GM19240 (cell line): ENCODE measurements around the gene ADAP1.
"Not testable (repeated sequence)": the region's sequence is repeated elsewhere in the genome, so short reads cannot be mapped to it uniquely, and the experiment has no call there.

ENCODE experiments used
- DNase-seq: peaks from one replicate; pipeline ENCODE4 v3.0.0; 2011; ENCODE audit warnings: low spot score; ENCODE audit not compliant: insufficient read length

Gene ADAP1

DNA sequence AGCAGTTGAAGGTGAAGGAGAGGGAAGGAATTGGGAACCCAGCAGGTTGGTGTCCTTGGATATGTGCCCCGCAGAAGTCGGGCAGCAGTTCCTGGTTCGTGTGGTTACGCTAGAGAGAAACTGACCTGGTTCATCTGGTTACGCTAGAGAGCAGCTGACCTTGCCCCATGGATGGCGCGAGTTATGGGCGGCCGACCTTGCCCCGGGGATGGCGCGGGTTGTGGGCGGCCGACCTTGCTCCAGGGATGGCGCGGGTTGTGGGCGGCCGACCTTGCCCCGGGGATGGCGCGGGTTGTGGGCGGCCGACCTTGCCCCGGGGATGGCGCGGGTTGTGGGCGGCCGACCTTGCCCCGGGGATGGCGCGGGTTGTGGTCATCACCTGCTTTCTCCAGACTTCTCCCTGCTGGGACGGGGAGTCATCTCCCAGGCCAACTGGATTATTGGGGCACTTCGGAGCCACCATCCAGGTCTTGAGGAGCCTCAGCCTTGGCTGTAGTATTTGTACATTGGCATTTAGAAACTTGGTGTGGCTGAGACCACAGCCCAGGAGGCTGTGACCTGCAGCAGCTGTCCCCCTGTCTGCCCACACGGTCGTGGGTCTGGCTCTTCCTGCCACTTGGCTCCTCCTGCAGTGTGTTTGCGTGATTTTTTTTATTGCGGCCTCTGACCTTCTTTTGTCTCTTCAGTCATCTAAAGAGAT is 72.0 kb downstream of the ADAP1 start:
- DNase-seq = no peak

DNA sequence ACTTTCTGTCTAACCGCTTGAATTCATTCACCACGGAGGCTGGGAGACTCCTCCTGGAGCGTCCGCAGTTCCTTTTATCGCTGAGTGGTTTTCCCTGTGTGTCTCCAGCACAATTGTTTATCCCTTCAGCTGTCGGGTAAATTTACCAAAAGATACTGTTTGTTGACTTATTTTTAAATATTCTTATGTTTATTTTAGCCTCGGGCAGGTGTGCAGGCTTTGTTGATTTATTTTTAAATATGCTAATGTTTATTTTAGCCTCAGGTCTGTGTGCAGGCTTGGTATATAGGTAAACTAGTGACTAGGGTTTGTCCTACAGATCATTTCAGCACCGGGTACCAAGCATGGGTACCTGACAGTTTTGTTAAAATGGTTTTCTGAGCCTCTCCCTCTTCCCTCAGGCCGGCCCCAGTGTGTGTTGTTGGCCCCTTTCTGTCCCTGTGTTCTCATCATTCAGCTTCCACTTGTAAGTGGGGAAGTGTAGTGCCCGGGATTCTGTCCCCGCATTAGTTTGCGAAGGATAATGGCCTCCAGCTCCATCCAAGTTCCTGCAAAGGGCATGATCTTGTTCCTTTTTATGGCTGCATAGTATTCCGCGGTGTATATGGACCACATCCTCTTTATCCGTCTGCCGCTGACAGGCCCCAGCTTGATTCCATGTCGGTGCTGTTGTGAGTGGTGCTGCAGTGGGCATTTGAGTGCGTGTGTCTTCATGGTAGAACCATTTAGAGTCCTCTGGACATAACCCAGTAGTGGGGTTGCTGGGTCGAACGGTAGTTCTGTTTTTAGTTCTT is 72.8 kb downstream of the ADAP1 start:
- no peak for DNase-seq

DNA sequence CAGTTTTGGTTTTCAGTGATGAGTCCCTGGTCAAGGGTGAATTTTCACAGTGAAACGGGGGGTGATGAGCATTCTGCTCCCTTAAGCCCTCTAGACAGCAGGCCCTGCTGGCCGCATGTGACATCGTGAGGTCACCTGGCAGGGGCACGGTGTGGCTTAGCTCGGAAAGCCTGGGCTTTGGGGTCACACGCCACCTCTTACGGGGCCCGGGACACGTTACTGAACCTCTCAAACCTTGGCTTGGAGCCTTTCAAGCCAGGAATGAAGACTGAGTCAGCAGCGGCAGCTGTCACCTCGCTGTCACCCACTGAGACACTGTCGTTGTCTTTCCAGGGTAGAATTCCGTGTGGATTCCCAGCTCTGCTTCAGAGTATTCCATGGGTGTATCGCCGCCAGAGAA is 74.0 kb downstream of the ADAP1 start:
- DNase-seq = no peak

GRCh38 chr7:879706-880105 is 74.8 kb downstream of the ADAP1 start:
- no peak for DNase-seq

GRCh38 chr7:879093-879492 is 75.4 kb downstream of the ADAP1 start:
- no peak for DNase-seq

DNA sequence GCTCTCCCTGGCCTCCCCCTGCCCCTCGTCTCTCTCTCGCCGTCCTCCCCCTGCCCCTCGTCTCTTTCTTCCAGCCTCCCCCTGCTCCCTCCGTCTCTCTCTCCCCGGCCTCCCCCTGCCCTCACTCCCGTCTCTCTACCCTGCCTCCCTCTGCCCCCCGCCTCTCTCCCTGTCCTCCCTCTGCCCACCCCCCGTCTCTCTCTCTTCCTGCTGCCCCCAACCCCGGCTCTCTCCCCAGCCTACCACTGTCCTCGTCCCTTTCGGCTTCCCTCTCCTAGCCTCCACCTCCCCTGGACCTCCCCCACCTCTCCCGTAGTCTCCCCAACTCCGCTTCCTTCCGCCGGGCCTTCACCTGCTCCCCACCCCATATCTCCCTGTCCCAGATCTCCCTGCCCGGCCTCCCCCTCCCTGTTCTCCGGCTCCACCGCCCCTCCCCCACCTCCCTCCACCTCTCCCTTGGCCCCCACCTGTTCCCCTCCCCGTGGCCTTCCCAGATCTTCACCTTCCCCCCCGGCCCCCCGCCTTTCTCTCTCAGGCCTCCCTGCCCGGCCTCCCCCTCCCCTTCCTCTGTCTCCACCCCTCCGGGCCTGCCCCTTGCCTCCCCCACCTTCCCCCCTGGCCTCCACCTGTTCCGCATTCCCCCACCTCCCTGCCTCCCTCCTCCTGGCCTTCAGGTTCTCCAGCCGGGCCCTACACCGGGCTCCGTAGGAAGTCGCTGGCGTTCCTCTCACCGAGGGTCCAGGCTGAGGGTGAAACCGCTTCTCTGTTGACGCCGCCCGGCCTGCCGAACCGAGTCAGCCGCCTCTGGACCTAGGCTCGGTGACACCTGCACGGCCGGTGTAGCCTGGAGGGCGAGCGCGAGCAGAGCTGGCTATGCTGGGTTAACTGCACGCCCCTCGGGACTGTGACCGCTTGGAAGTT is 76.9 kb downstream of the ADAP1 start:
- no peak for DNase-seq

- no peak for DNase-seq
Measured at GRCh38 chr7:876972-877311, 77.5 kb downstream of the ADAP1 start.

DNA sequence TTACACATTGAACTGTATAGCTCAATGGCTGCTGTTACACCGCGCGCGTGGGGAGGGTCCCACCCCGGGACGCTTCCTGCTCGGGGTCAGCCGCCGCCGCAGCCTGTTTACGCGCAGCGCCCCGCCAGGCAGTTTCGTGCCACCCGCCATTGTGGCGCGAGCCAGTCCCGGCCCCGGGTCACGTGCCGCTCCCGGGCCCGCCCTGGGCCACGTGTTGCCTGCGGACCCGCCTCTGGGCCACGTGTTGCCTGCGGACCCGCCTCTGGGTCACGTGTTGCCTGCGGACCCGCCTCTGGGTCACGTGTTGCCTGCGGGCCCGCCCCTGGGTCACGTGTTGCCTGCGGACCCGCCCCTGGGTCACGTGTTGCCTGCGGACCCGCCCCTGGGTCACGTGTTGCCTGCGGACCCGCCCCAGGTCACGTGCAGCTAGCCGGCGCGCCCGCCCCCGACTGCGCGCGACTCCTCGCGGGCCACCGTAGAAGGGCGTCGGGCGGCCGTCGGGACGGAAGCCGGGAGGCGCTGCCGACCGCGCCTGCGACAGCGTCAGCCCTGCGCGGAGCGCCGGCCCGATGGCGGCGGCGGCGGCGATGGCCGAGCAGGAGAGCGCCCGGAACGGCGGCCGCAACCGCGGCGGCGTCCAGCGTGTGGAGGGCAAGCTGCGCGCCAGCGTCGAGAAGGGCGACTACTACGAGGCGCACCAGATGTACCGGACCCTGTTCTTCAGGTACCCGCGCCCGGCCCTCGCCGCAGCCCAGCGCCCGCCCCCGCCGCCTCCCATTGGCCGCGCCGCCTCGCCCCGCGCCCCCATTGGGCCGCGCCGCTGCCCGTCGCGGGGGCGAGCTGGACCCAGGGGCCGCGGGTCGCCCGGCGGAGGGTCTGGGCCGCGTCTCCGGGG is 78.2 kb downstream of the ADAP1 start, which contains the start of gene GET4:
Gene GET4, plus strand, starts transcription at position 478 of the 895 bp plus-strand sequence. Its CDS starts 92 bp downstream, at position 570.
- DNase-seq = peak; percentile 89

DNA sequence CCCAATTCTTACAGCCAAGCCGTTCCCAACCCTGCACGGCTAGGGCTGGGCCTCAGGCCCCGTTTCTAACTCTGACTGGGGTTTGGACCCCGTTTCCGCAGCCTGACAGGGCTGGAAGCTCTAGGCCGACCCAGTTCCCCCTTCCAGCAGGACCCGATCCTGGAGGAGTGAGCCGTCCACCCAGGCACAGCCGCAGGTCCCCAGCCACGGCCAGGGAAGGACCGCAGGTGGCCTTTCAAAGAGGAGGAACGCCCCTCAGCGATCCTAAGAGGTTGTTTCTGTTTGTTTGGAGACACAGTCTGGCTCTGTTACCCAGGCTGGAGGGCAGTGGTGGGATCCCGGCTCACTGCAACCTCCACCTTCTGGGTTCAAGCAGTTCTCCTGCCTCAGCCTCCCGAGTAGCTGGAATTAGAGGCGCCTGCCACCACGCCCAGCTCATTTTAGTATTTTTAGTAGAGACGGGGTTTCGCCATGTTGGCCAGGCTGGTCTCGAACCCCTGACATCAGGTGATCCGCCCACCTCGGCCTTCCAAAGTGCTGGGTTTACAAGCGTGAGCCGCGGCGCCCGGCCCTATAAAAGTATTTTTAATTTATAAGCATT is 78.9 kb downstream of the ADAP1 start:
- DNase-seq = no peak

GRCh38 chr7:875051-875450 is 79.4 kb downstream of the ADAP1 start:
- DNase-seq = no peak

DNA sequence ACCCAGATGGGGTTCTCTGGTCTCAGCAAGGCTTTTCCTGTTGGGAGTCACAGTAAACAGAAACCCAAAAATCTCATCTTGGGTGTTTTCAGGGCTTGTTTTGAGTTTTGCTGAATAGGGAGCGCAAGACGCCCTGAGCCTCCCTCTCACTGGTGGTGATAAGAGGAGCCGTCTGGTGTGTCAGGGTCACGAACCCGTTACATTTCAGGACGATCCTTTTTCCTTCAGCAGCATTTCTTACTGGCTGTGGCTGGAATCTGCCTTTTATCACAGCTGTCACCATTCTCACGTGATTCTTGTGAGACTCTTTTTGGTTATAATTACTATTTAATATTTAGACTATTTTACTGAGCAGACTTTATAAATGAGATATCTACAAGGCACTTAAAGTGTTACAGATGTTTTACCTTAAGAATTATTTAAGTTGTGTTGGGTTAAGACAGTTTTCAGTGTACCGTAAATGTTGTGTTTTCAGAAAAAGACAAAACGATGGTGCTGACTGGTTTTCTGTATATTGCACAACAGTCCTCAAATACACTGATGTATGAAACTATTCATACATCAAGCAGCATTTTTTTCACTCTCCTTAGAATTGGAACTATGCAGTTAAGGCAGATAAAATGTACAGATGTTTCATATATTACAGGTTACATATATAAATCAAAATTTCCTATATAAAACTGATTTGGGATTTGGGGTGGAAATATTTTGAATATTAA is 80.3 kb downstream of the ADAP1 start:
- no peak for DNase-seq

DNA sequence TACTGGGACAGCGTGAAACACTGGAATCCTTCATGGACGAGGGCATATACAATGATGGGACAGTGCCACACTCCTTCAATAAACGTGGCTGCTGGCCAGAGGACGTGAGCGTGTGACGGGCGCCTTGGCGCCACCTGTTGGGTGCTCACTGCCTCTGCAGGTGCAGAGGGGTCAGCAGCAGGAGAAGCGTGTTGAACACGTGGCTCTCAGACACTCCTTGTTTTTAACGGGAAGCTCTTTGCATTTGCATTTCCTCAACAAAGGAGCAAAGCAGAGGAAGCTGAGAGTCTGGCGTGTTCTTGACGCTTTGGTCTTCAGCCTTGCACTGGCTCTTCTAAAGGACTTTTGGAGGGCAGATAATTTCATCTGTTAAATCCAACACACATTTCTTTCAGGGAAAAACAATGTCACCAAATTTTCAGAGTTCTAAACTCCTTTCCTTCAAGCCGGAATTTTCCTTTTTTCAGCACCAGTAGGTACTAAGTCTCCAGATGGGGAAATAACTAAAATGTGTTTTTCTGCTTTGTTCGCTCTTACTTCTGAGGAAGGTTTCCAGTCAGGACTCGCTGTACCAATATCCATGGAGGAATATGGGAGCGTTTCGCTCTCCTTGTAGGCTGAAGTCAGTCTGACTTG is 81.0 kb downstream of the ADAP1 start:
- peak; percentile 88 for DNase-seq

- DNase-seq = not testable (repeated sequence)
Measured at GRCh38 chr7:872685-873084, 81.8 kb downstream of the ADAP1 start.

DNA sequence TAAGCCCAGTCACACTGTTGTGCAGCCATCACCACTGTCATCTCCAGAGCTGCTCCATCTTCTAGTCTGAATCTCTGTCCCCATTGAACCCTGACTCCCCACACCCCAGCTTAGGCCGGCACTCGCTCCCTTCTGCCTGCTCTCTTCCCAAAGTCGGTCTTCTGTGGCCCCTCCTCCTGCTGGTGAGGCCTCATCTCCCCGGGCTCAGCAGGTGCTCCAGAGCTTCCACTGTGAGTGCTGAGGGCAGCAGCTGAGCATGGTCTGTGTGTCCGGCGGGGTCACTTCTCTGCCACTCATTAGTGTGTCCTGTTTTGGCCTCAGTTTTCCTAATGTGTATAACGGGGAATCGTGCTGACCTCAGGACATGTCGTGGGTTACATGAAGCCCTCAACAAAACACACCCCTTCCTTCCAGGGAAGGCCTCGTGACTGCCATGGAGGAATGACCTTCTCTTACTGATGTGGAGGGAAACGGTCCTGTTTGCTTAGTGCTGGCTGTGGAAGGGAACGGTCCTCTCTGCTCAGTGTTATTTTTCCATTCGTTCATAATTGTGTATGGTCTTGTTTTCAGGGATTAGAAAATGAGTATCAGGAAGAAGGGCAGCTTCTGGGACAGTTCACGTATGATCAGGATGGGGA is 82.5 kb downstream of the ADAP1 start:
- no peak for DNase-seq

GRCh38 chr7:869348-869747 is 85.1 kb downstream of the ADAP1 start:
- no peak for DNase-seq

DNA sequence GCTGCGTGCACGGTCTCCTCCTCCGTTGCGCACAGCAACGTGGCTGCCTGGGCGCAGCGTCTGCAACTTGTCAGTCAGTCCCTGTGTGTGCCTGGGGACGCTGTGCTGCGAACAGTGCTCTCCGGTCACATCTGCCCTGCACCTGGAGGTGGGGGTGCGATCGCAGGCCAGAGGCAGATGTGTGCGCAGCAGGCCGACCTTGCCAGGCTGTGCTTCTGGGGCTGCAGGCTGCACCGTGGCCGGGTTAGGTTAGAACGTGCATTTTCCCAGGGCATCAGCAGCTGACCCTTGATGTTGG is 86.3 kb downstream of the ADAP1 start:
- DNase-seq = no peak

DNA sequence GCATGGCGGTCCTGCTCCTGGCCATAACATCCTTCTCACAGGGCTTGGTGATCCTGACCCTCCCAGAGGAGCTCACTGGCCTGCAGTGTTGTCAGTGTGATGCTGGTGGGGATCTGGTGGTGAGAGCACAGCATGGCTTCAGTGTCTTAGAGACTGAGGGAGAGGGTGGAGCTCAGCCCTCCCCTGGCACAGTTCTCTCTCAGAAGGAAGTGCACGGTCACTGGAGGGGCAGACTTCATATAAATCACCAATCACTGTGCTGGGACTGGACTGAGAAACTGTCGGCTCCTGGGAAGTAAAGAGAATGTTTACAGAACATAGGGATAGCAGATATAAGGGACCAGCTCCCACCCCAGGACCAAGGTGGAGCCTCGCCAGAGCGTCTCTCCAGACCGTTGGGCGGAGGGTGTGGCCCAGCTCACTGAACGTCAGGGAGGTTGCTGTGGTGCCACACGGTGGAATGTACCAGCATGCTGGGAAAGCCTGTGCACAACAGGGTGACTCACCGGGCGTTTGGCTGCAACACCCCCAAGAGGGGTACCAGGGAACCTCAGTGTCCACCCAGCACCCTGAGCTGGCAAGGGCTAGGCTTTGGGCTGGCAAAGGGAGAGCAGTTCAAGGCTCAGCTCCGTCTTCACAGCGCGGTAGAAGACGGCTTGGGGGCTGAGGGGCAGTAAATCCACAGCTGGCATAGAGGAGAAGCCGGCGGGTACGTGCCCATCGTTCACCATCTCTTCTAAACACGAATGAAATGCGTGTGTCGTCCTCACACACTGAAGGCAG is 86.9 kb downstream of the ADAP1 start:
- DNase-seq = no peak

DNA sequence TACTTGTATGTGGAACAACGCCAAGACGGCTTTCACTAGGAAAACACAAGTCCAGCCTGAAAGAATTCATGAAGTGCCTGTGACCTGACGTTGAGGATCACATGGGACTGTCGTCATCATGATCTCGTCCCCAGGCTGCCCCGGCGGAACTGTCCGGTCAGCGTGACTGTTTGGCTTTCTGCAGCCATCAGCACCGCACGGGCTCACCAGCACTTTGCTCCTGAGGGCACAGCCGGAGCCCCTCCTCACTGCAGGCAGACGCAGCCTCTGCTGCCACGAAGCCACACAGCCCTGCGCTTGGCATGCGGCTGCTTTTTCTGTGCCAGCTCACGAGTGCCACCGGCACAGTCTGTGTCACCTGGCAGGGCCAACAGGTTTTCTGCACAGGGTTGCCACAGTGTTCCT is 87.5 kb downstream of the ADAP1 start:
- DNase-seq = no peak
